Activated naive CD8-positive, alpha-beta T cell treated with anti-CD3 and anti-CD28 coated beads, Interleukin-2, amount 50 U/mL, for 24 hours (primary cell): ENCODE results near the gene CIAO2A.
A peak's percentile ranks its signal among the peaks of the same experiment; 100 is the strongest.
"Not testable (repeated sequence)": the region's sequence is repeated elsewhere in the genome, so short reads cannot be mapped to it uniquely, and the experiment has no call there.

Experiments
- ATAC-seq: fragments of 150-1000 bp; cut with Tn5 transposase; one replicate; pipeline ENCODE4 v1.10.0; 2021
- DNase-seq: peaks from one replicate; pipeline ENCODE4 v3.0.0; 2021
- H3K27ac Mint-ChIP-seq: one replicate; pipeline ENCODE4 v1.8.0; 2021; ENCODE audit warnings: mild to moderate bottlenecking, mixed read lengths
- H3K27me3 Mint-ChIP-seq: one replicate; pipeline ENCODE4 v1.8.0; 2021; ENCODE audit warnings: mixed read lengths
- H3K36me3 Mint-ChIP-seq: one replicate; pipeline ENCODE4 v1.8.0; 2021; ENCODE audit warnings: low read depth, mixed read lengths
- H3K4me1 Mint-ChIP-seq: one replicate; pipeline ENCODE4 v1.8.0; 2021; ENCODE audit warnings: mixed read lengths
- H3K4me3 Mint-ChIP-seq: one replicate; pipeline ENCODE4 v1.8.0; 2021; ENCODE audit warnings: mild to moderate bottlenecking, moderate library complexity, mixed read lengths
- H3K9me3 Mint-ChIP-seq: one replicate; pipeline ENCODE4 v1.8.0; 2021; ENCODE audit warnings: mixed read lengths

The CIAO2A gene

DNA sequence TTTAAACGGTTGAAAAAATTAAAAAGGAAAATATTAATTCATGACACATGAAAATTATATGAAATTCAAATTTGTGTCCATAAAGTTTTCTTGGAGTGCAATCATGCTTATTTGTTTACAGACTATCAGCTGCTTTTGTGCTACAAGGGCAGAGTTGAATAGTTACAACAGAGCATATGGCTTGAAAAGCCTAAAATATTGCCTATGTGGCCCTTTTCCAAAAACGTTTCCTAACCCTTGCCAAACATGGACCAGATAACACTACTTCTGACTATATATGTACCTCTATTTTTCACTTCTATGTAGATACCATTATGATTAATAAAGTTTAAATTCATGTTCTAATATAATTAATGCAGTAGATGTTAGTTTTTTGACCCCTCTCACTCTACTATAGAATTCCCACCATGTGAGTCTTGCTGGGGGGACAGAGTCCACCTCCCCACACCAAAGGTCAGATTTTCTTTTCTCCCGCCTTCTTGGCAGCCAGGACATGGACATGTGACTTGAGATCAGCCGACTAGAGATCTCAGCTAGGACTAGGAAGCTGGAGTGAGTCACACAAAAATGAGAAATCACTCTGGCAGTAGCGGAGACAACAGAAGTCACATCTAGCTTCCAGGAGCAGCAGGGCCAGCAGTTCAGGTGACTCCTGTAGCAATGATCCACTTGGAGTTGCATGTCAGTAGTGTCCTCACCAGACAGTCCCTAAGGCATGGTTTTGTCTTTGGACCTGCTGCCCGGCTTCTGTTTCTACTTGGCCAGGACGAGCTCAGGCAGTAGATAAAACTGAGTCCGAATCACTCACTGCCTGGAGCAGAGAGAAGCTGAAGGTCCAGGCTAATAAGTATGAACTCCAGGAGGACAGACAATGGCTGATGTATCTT lies 22.4 kb downstream of the CIAO2A start:
- ATAC-seq (no peak), DNase-seq (no peak)
- Mint-ChIP-seq H3K4me3 (no peak overlapping the region), H3K9me3 (no peaks in the 10 kb centered on the region), H3K27me3 (no peaks in the 10 kb centered on the region), H3K27ac (no peak overlapping the region), H3K4me1 (peaks cover 8% of the 10 kb centered on the region), H3K36me3 (peaks cover 14% of the 10 kb centered on the region)

GRCh38 chr15:64070106-64070505 lies 23.5 kb downstream of the CIAO2A start:
- no peak for ATAC-seq
- no peaks in the 10 kb centered on the region for H3K9me3 Mint-ChIP-seq
- peaks cover 10% of the 10 kb centered on the region for H3K36me3 Mint-ChIP-seq
- H3K27ac Mint-ChIP-seq: no peak overlapping the region
- peaks cover 6% of the 10 kb centered on the region for H3K4me1 Mint-ChIP-seq
- H3K27me3 Mint-ChIP-seq: no peaks in the 10 kb centered on the region
- H3K4me3 Mint-ChIP-seq: no peak overlapping the region
- no peak for DNase-seq

GRCh38 chr15:64068133-64068532 lies 25.5 kb downstream of the CIAO2A start:
- Mint-ChIP-seq H3K4me1 (peaks cover 6% of the 10 kb centered on the region), H3K4me3 (no peak overlapping the region), H3K9me3 (no peaks in the 10 kb centered on the region), H3K27me3 (no peaks in the 10 kb centered on the region), H3K27ac (no peak overlapping the region), H3K36me3 (peaks cover 7% of the 10 kb centered on the region)
- DNase-seq (no peak), ATAC-seq (no peak)

DNA sequence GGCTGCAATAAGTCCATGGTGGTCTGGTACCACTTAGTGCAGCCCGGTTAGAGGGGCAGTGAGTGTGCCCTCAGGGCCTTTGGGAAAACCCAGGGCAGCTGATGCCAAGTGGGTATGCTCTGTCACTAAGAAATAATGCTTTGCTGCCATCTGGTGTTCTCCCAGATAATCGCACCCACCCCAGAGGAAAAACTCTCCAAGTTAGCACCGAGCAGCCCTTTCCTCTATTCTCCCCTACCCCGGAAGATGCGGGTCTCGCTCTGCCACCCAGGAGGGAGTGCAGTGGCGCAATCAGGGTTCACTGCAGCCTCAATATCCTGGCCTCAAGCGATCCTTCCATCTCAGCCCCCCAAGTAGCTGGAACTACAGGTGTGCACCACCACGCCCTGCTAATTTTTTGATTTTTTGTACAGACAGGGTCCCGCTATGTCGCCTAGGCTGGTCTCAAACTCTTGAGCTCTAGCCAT lies 26.0 kb downstream of the CIAO2A start:
- ATAC-seq (peak; percentile 88), DNase-seq (peak; percentile 72)
- no peaks in the 10 kb centered on the region for H3K27me3 Mint-ChIP-seq
- H3K4me1 Mint-ChIP-seq: peaks cover 6% of the 10 kb centered on the region
- no peaks in the 10 kb centered on the region for H3K9me3 Mint-ChIP-seq
- H3K4me3 Mint-ChIP-seq: no peak overlapping the region
- H3K36me3 Mint-ChIP-seq: peaks cover 3% of the 10 kb centered on the region
- H3K27ac Mint-ChIP-seq: no peak overlapping the region

GRCh38 chr15:64066451-64066850 lies 27.2 kb downstream of the CIAO2A start:
- Mint-ChIP-seq H3K4me3 (no peak overlapping the region), H3K27ac (no peak overlapping the region), H3K27me3 (no peaks in the 10 kb centered on the region), H3K9me3 (no peaks in the 10 kb centered on the region), H3K4me1 (peaks cover 6% of the 10 kb centered on the region), H3K36me3 (no peaks in the 10 kb centered on the region)
- DNase-seq (no peak), ATAC-seq (no peak)

- H3K4me1 Mint-ChIP-seq: no peaks in the 10 kb centered on the region
- no peaks in the 10 kb centered on the region for H3K9me3 Mint-ChIP-seq
- H3K4me3 Mint-ChIP-seq: no peak overlapping the region
- ATAC-seq: no peak
- no peaks in the 10 kb centered on the region for H3K36me3 Mint-ChIP-seq
- no peaks in the 10 kb centered on the region for H3K27me3 Mint-ChIP-seq
- DNase-seq: no peak
- no peak overlapping the region for H3K27ac Mint-ChIP-seq
These were observed 32.9 kb downstream of the CIAO2A start for GRCh38 chr15:64060716-64061115.

DNA sequence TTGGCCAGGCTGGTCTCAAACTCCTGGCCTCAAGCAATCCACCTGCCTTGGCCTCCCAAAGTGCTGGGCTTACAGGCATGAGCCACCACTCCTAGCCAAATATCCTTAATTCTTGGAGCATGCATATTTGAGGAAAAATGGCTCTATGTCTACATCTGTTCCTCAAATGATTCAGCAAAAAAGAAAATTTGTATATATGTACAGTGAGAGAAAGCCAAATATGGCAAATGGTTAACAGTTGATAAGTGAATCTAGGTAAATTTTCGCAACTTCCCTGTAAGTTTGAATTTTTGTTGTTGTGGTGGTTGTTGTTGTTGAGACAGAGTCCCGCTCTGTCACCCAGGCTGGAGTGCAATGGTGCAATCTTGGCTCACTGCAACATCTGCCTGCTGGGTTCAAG lies 34.5 kb downstream of the CIAO2A start:
- H3K4me3 Mint-ChIP-seq, ATAC-seq, H3K36me3 Mint-ChIP-seq, H3K4me1 Mint-ChIP-seq, H3K9me3 Mint-ChIP-seq, DNase-seq, H3K27me3 Mint-ChIP-seq, H3K27ac Mint-ChIP-seq: not testable (repeated sequence)

DNA sequence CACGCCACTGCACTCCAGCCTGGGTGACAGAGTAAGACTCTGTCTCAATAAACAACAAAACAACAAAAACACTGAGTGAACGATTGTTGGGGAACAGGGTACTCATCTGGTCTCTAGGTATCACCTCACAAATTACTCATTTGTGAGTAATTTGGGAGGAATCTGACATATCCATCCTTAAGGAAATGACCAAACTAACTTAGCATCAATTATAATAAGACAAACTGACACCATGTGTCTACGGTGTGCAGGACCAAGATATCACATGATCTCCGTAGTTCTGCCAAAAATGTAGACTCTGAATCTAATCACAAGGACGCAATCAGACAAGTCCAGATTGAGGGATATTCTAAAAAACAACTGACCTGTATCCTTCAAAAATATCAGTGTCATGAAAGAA lies 35.4 kb downstream of the CIAO2A start:
- no peaks in the 10 kb centered on the region for H3K4me1 Mint-ChIP-seq
- H3K27ac Mint-ChIP-seq: no peak overlapping the region
- H3K4me3 Mint-ChIP-seq: no peak overlapping the region
- H3K27me3 Mint-ChIP-seq: no peaks in the 10 kb centered on the region
- DNase-seq (no peak), ATAC-seq (no peak)
- H3K36me3 Mint-ChIP-seq: no peaks in the 10 kb centered on the region
- H3K9me3 Mint-ChIP-seq: no peaks in the 10 kb centered on the region

DNA sequence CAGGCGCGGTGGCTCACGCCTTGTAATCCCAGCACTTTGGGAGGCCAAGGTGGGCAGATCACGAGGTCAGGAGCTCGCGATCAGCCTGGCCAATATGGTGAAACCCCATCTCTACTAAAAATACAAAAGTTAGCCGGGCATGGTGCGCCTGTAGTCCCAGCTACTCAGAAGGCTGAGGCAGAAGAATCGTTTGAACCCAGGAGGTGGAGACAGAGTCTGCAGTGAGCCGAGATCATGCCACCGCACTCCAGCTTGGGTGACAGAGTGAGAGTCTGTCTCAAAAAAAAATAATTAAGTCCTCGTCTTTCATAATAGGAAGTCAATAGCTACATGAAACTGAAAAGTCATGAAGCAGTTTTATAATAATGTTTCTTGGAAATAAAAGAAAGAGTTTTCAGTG lies 40.0 kb downstream of the CIAO2A start:
- not testable (repeated sequence) for H3K36me3 Mint-ChIP-seq, H3K27ac Mint-ChIP-seq, H3K4me3 Mint-ChIP-seq, ATAC-seq, H3K4me1 Mint-ChIP-seq, DNase-seq, H3K27me3 Mint-ChIP-seq, H3K9me3 Mint-ChIP-seq

GRCh38 chr15:64052925-64053491 lies 40.6 kb downstream of the CIAO2A start:
- no peak for ATAC-seq
- Mint-ChIP-seq H3K9me3 (no peaks in the 10 kb centered on the region), H3K27me3 (peaks cover 7% of the 10 kb centered on the region), H3K4me3 (no peak overlapping the region), H3K36me3 (no peaks in the 10 kb centered on the region), H3K27ac (no peak overlapping the region), H3K4me1 (peaks cover 6% of the 10 kb centered on the region)
- DNase-seq: no peak

- Mint-ChIP-seq H3K27ac (no peak overlapping the region), H3K36me3 (no peaks in the 10 kb centered on the region), H3K27me3 (peaks cover 19% of the 10 kb centered on the region), H3K4me3 (no peak overlapping the region), H3K4me1 (peaks cover 10% of the 10 kb centered on the region), H3K9me3 (no peaks in the 10 kb centered on the region)
- no peak for DNase-seq
- no peak for ATAC-seq
These were observed 42.0 kb downstream of the CIAO2A start for GRCh38 chr15:64051407-64052259.

GRCh38 chr15:64051093-64051402 lies 42.6 kb downstream of the CIAO2A start:
- Mint-ChIP-seq H3K27me3 (peaks cover 20% of the 10 kb centered on the region), H3K4me3 (no peak overlapping the region), H3K9me3 (no peaks in the 10 kb centered on the region), H3K4me1 (peaks cover 12% of the 10 kb centered on the region), H3K27ac (no peak overlapping the region), H3K36me3 (no peaks in the 10 kb centered on the region)
- no peak for DNase-seq
- ATAC-seq: no peak

- Mint-ChIP-seq H3K9me3 (no peaks in the 10 kb centered on the region), H3K36me3 (no peaks in the 10 kb centered on the region), H3K27me3 (peaks cover 20% of the 10 kb centered on the region), H3K4me1 (peaks cover 14% of the 10 kb centered on the region), H3K27ac (no peak overlapping the region), H3K4me3 (no peak overlapping the region)
- no peak for DNase-seq
- ATAC-seq: no peak
These were observed 43.2 kb downstream of the CIAO2A start for GRCh38 chr15:64050281-64051092.

- DNase-seq: no peak
- Mint-ChIP-seq H3K36me3 (no peaks in the 10 kb centered on the region), H3K9me3 (no peaks in the 10 kb centered on the region), H3K4me3 (no peak overlapping the region), H3K27ac (no peak overlapping the region), H3K27me3 (peaks cover 22% of the 10 kb centered on the region), H3K4me1 (peaks cover 22% of the 10 kb centered on the region)
- ATAC-seq: no peak
These were observed 44.7 kb downstream of the CIAO2A start for GRCh38 chr15:64048781-64049460.
